Measurements from ENCODE around the gene TP53I13.

GRCh38 chr17:29572691-29573557 lies 4.4 kb downstream of the TP53I13 start:
- peak; percentile 33 to 84 (median 74) for TF ChIP-seq CTCF (IDR thresholded peaks at IDR 0.05 in 8 of 11, conservative IDR thresholded peaks at IDR 0.05 in 3 of 11)
- TF ChIP-seq POLR2AphosphoS5 (IDR thresholded peaks at IDR 0.05) = peak; percentile 64 to 82 (median 75)
- TF ChIP-seq POLR2A (IDR thresholded peaks at IDR 0.05) = no peak

Measured in spleen (tissue), 7 donors.